K562 (cell line): ENCODE results near the gene TMEM123. TPM values are rescaled to one million over a fixed set of nuclear protein-coding genes. Genes with fewer than 3 reads are reported as not detected.

Experiments
- BHLHE40 ChIP-seq: IDR thresholded peaks from 2 replicates; pipeline ENCODE4 v1.6.1; 2011; ENCODE audit warnings: low read length, improper control_type of control experiment
- C11orf30 ChIP-seq: fragments of 450-650 bp; IDR thresholded peaks from 2 replicates; pipeline ENCODE4 v1.6.1; 2016; ENCODE audit warnings: low read depth, mild to moderate bottlenecking
- ETV6 ChIP-seq, 3 experiments: fragments of 150-350 bp in 1 of 3; sonication (generic) in 1 of 3; formaldehyde crosslinking in 1 of 3; IDR thresholded peaks; 2 replicates each; pipeline versions ENCODE4 v1.6.1 to v1.8.0; 2014 to 2022; ENCODE audit warnings: borderline replicate concordance in 2 of 3, low read depth in 2 of 3, antibody characterized with exemption in 1 of 3, low read length in 1 of 3, mild to moderate bottlenecking in 1 of 3, missing genetic modification reagents in 1 of 3
- FOSL1 ChIP-seq: fragments of 200-800 bp; sonication (Bioruptor generic); conservative IDR thresholded peaks from 2 replicates; pipeline ENCODE4 v1.6.1; 2016; ENCODE audit warnings: missing genetic modification characterization, missing compliant biosample characterization
- MTA1 ChIP-seq: fragments of 450-650 bp; IDR thresholded peaks from 2 replicates; pipeline ENCODE4 v1.6.1; 2017; ENCODE audit warnings: borderline replicate concordance
- MYBL2 ChIP-seq, 2 experiments: fragments of 450-650 bp in 1 of 2; sonication (generic) in 1 of 2; formaldehyde crosslinking in 1 of 2; IDR thresholded peaks; 2 replicates each; pipeline versions ENCODE4 v1.6.1 to v1.8.1; 2017 to 2022; ENCODE audit warnings: borderline replicate concordance in 1 of 2, inconsistent platforms in 1 of 2, low read depth in 1 of 2, mild to moderate bottlenecking in 1 of 2, missing genetic modification reagents in 1 of 2, moderate library complexity in 1 of 2
- PHF20 ChIP-seq: fragments of 450-650 bp; IDR thresholded peaks from 2 replicates; pipeline ENCODE4 v1.6.1; 2018; ENCODE audit not compliant: partially characterized antibody
- POLR2H ChIP-seq: IDR thresholded peaks from 2 replicates; pipeline ENCODE4 v1.6.1; 2016; ENCODE audit warnings: missing genetic modification characterization, low read depth, mild to moderate bottlenecking, control low read depth, missing compliant biosample characterization, moderate library complexity
- TGIF2 ChIP-seq: sonication (generic); formaldehyde crosslinking; IDR thresholded peaks from 2 replicates; pipeline ENCODE4 v1.8.1; 2022; ENCODE audit warnings: mild to moderate bottlenecking, missing genetic modification reagents, moderate library complexity
- ZNF316 ChIP-seq: fragments of 450-650 bp; IDR thresholded peaks from 2 replicates; pipeline ENCODE4 v1.6.1; 2016
- ZNF436 ChIP-seq: fragments of 250-450, 450-650 bp; sonication (Bioruptor Pico); formaldehyde crosslinking; IDR thresholded peaks from 2 replicates; pipeline ENCODE4 v1.7.0; 2020; ENCODE audit warnings: mild to moderate bottlenecking
- polyA plus RNA-seq, 8 experiments: library from polyadenylated mRNA; depleted of rRNA in 4 of 8; stranded (reverse) in 5 of 8; unstranded in 3 of 8; fragments of >200 nt; fragmentation: Nextera tagmentation in 2 of 8; fragmentation: Illumina TruSeq in 1 of 8; extraction: Ambion mirVana in 2 of 8; extraction: Trizol in 1 of 8; gene quantifications; 2 replicates each; pipeline versions ENCODE4 v1.2.1 to v1.2.3, GENCODE V29; 2011 to 2014; ENCODE audit warnings: inconsistent platforms in 1 of 8, missing spikeins in 1 of 8
- total RNA-seq, 7 experiments: library from RNA; depleted of rRNA in 6 of 7; stranded (reverse); fragments of >200 nt in 6 of 7; fragmentation: Illumina TruSeq in 2 of 7; extraction: Trizol in 2 of 7; gene quantifications; 2 replicates each; pipeline versions ENCODE4 v1.2.1 to v1.2.3, GENCODE V29; 2011 to 2021; ENCODE audit warnings: low replicate concordance in 1 of 7
- TF ChIP-seq, protein P1 (sequence below): fragments of 450-650 bp; IDR thresholded peaks from 2 replicates; pipeline ENCODE4 v1.6.1; 2014; ENCODE audit warnings: low read depth, mild to moderate bottlenecking, moderate library complexity, borderline replicate concordance
- TF ChIP-seq, protein P2 (sequence below): fragments of 200-800 bp; sonication (Bioruptor generic); IDR thresholded peaks from 2 replicates; pipeline ENCODE4 v1.6.1; 2017; ENCODE audit warnings: missing genetic modification characterization, missing compliant biosample characterization
- TF ChIP-seq, protein P3 (sequence below): sonication (generic); formaldehyde crosslinking; IDR thresholded peaks from 2 replicates; pipeline ENCODE4 v1.5.0; 2020; ENCODE audit warnings: missing genetic modification reagents
- TF ChIP-seq, protein P4 (sequence below): sonication (generic); formaldehyde crosslinking; IDR thresholded peaks from 2 replicates; pipeline ENCODE4 v1.9.0; 2022; ENCODE audit warnings: mild to moderate bottlenecking, missing genetic modification reagents
- TF ChIP-seq, protein P5 (sequence below): fragments of 250-450 bp; sonication (Bioruptor Pico); IDR thresholded peaks from 2 replicates; pipeline ENCODE4 v1.4.0; 2020; ENCODE audit warnings: mild to moderate bottlenecking, moderate library complexity
- TF ChIP-seq, protein P6 (sequence below): sonication (generic); formaldehyde crosslinking; IDR thresholded peaks from 2 replicates; pipeline ENCODE4 v1.8.1; 2022; ENCODE audit warnings: missing genetic modification reagents

The TMEM123 gene
- total and polyA plus RNA-seq, 9 of the 15 experiments (the other 6 are each of a cell fraction or from before 2014, with no cell fraction given), result 19.8 to 344 (median 82.4) TPM

DNA sequence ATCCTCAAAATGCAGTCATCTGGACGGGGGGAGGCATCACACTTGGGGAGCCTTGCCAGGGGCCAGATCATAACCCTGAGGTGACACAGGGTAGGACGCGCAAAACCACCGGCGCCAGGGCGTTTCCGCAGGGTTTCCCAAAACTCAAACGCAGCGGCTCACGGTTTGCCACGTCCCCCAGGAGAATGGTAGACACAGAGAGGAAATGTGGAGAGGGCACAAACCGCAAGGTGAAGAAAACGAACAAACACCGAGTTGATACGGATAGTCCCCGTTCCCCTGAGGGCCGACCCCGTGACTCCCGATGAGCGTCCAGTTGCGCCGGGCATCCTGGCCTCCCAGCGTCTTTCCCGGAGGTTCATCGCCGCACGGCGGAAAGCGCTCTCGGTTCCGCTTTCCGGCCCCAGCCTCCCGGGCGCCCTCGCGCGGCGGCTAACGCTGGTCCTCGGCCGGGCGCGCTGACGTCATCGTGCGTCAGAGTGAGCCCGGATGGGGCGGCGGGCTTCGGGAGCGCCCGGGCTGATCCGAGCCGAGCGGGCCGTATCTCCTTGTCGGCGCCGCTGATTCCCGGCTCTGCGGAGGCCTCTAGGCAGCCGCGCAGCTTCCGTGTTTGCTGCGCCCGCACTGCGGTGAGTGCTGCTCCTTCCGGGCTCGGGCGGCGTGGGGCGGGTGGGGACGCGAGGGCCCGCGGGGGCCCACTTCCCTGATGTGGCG is 105.7 kb downstream of the TMEM123 start, which contains the start of gene BIRC2 (continued):
- TF ChIP-seq, protein P1, sequence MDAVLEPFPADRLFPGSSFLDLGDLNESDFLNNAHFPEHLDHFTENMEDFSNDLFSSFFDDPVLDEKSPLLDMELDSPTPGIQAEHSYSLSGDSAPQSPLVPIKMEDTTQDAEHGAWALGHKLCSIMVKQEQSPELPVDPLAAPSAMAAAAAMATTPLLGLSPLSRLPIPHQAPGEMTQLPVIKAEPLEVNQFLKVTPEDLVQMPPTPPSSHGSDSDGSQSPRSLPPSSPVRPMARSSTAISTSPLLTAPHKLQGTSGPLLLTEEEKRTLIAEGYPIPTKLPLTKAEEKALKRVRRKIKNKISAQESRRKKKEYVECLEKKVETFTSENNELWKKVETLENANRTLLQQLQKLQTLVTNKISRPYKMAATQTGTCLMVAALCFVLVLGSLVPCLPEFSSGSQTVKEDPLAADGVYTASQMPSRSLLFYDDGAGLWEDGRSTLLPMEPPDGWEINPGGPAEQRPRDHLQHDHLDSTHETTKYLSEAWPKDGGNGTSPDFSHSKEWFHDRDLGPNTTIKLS, result peak; percentile 95
- TF ChIP-seq, protein P2, sequence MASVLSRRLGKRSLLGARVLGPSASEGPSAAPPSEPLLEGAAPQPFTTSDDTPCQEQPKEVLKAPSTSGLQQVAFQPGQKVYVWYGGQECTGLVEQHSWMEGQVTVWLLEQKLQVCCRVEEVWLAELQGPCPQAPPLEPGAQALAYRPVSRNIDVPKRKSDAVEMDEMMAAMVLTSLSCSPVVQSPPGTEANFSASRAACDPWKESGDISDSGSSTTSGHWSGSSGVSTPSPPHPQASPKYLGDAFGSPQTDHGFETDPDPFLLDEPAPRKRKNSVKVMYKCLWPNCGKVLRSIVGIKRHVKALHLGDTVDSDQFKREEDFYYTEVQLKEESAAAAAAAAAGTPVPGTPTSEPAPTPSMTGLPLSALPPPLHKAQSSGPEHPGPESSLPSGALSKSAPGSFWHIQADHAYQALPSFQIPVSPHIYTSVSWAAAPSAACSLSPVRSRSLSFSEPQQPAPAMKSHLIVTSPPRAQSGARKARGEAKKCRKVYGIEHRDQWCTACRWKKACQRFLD (CRISPR knock-in tag), result peak; percentile 56; the same call in 1 of the 2 replicates
- TF ChIP-seq POLR2H (tag), result peak; percentile 90
- peak; percentile 36 for TF ChIP-seq PHF20
- TF ChIP-seq TGIF2 (CRISPR knock-in tag), result no peak
- no peak for TF ChIP-seq ZNF436 (CRISPR knock-in tag)
- peak in 1 of 2 experiments; percentile 61; a peak in 1 of 4 replicates for TF ChIP-seq ETV6 (IDR thresholded peaks at IDR 0.05; ENCODE audit: borderline replicate concordance in 1 of 2, low read depth in 2 of 2, low read length in 1 of 2)
- no peak for TF ChIP-seq ETV6 (CRISPR knock-in tag; IDR thresholded peaks at IDR 0.05; ENCODE audit: borderline replicate concordance)
- TF ChIP-seq, protein P3, sequence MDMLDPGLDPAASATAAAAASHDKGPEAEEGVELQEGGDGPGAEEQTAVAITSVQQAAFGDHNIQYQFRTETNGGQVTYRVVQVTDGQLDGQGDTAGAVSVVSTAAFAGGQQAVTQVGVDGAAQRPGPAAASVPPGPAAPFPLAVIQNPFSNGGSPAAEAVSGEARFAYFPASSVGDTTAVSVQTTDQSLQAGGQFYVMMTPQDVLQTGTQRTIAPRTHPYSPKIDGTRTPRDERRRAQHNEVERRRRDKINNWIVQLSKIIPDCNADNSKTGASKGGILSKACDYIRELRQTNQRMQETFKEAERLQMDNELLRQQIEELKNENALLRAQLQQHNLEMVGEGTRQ (CRISPR knock-in tag), result peak; percentile 38
- no peak for TF ChIP-seq ZNF316
- TF ChIP-seq BHLHE40, result peak; percentile 21; the same call in 1 of the 2 replicates
- TF ChIP-seq, protein P4, sequence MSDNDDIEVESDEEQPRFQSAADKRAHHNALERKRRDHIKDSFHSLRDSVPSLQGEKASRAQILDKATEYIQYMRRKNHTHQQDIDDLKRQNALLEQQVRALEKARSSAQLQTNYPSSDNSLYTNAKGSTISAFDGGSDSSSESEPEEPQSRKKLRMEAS (CRISPR knock-in tag), result peak; percentile 52; the same call in 1 of the 2 replicates
- TF ChIP-seq, protein P5, sequence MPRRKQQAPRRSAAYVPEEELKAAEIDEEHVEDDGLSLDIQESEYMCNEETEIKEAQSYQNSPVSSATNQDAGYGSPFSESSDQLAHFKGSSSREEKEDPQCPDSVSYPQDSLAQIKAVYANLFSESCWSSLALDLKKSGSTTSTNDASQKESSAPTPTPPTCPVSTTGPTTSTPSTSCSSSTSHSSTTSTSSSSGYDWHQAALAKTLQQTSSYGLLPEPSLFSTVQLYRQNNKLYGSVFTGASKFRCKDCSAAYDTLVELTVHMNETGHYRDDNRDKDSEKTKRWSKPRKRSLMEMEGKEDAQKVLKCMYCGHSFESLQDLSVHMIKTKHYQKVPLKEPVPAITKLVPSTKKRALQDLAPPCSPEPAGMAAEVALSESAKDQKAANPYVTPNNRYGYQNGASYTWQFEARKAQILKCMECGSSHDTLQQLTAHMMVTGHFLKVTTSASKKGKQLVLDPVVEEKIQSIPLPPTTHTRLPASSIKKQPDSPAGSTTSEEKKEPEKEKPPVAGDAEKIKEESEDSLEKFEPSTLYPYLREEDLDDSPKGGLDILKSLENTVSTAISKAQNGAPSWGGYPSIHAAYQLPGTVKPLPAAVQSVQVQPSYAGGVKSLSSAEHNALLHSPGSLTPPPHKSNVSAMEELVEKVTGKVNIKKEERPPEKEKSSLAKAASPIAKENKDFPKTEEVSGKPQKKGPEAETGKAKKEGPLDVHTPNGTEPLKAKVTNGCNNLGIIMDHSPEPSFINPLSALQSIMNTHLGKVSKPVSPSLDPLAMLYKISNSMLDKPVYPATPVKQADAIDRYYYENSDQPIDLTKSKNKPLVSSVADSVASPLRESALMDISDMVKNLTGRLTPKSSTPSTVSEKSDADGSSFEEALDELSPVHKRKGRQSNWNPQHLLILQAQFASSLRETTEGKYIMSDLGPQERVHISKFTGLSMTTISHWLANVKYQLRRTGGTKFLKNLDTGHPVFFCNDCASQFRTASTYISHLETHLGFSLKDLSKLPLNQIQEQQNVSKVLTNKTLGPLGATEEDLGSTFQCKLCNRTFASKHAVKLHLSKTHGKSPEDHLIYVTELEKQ (CRISPR knock-in tag), result no peak
- TF ChIP-seq, protein P6, sequence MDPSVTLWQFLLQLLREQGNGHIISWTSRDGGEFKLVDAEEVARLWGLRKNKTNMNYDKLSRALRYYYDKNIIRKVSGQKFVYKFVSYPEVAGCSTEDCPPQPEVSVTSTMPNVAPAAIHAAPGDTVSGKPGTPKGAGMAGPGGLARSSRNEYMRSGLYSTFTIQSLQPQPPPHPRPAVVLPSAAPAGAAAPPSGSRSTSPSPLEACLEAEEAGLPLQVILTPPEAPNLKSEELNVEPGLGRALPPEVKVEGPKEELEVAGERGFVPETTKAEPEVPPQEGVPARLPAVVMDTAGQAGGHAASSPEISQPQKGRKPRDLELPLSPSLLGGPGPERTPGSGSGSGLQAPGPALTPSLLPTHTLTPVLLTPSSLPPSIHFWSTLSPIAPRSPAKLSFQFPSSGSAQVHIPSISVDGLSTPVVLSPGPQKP (CRISPR knock-in tag), result no peak
- peak; percentile 12 for TF ChIP-seq C11orf30
- TF ChIP-seq MTA1, result peak; percentile 34; the same call in 1 of the 2 replicates
- peak; percentile 85 for TF ChIP-seq FOSL1 (tag)
- TF ChIP-seq MYBL2 (IDR thresholded peaks at IDR 0.05; ENCODE audit: low read depth), result no peak
- TF ChIP-seq MYBL2 (CRISPR knock-in tag; IDR thresholded peaks at IDR 0.05; ENCODE audit: borderline replicate concordance), result no peak
